ENCODE results near the gene PCDHGC5.

PCDHGC5 gene

DNA sequence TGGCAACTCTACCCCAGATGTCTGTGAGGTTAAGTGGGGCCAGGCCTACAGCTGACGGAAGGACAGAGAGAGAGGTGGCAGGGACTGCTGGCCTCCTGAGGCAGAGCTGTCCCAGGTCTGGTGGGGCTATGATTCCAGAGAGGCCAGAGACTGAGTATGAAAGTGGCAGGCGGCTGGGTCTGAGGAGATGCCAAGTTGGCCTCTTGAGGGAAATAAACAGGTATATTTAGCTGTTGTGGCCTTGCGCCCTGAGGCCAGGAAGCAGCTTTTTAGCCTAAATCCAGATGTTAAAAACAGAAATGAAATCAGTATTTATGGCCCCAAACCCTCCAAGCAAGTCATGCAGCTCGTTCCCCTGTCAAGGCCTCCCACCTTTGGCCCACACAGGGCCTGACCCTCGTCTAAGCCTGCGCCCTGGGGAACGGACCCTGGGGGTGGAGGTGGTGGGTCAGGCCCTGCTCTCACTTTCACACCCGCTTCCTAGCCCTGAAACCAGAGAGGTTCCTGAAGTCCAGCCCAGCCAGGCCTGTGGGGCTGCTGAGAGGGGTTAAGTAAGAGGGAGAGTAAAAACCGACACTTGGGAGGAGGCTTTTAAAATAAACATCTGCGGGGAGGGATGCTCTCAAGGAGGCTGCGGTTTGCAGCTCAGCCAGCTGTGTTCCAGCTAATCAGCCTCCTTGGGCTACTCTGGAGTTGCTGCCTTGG is 18.7 kb downstream of the PCDHGC5 start:
- no peak overlapping the region for H3K4me3 ChIP-seq (ENCODE audit: low read depth, low read length)
- no peak for DNase-seq (ENCODE audit: low read depth)
- TF ChIP-seq, protein P1, sequence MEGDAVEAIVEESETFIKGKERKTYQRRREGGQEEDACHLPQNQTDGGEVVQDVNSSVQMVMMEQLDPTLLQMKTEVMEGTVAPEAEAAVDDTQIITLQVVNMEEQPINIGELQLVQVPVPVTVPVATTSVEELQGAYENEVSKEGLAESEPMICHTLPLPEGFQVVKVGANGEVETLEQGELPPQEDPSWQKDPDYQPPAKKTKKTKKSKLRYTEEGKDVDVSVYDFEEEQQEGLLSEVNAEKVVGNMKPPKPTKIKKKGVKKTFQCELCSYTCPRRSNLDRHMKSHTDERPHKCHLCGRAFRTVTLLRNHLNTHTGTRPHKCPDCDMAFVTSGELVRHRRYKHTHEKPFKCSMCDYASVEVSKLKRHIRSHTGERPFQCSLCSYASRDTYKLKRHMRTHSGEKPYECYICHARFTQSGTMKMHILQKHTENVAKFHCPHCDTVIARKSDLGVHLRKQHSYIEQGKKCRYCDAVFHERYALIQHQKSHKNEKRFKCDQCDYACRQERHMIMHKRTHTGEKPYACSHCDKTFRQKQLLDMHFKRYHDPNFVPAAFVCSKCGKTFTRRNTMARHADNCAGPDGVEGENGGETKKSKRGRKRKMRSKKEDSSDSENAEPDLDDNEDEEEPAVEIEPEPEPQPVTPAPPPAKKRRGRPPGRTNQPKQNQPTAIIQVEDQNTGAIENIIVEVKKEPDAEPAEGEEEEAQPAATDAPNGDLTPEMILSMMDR (IDR thresholded peaks at IDR 0.05; ENCODE audit: control insufficient read depth, extremely low read depth, insufficient read depth): no peak

- TF ChIP-seq, protein P1 (IDR thresholded peaks at IDR 0.05; ENCODE audit: control insufficient read depth, extremely low read depth, insufficient read depth): no peak
- DNase-seq (ENCODE audit: low read depth): no peak
- H3K4me3 ChIP-seq (ENCODE audit: low read depth, low read length): no peak overlapping the region
These were observed 19.5 kb downstream of the PCDHGC5 start for GRCh38 chr5:141508440-141508797.

GRCh38 chr5:141508798-141509611 is 20.1 kb downstream of the PCDHGC5 start:
- H3K4me3 ChIP-seq (ENCODE audit: low read depth, low read length): no peak overlapping the region
- no peak for DNase-seq (ENCODE audit: low read depth)
- TF ChIP-seq, protein P1 (IDR thresholded peaks at IDR 0.05; ENCODE audit: control insufficient read depth, extremely low read depth, insufficient read depth): no peak

- H3K4me3 ChIP-seq (ENCODE audit: low read depth, low read length): no peak overlapping the region
- TF ChIP-seq, protein P1 (IDR thresholded peaks at IDR 0.05; ENCODE audit: control insufficient read depth, extremely low read depth, insufficient read depth): no peak
- DNase-seq (ENCODE audit: low read depth): no peak
These were observed 21.3 kb downstream of the PCDHGC5 start for GRCh38 chr5:141510160-141510559.

- H3K4me3 ChIP-seq (ENCODE audit: low read depth, low read length): no peak overlapping the region
- TF ChIP-seq, protein P1 (IDR thresholded peaks at IDR 0.05; ENCODE audit: control insufficient read depth, extremely low read depth, insufficient read depth): no peak
- DNase-seq (ENCODE audit: low read depth): no peak
These were observed 22.1 kb downstream of the PCDHGC5 start for GRCh38 chr5:141510850-141511601.

DNA sequence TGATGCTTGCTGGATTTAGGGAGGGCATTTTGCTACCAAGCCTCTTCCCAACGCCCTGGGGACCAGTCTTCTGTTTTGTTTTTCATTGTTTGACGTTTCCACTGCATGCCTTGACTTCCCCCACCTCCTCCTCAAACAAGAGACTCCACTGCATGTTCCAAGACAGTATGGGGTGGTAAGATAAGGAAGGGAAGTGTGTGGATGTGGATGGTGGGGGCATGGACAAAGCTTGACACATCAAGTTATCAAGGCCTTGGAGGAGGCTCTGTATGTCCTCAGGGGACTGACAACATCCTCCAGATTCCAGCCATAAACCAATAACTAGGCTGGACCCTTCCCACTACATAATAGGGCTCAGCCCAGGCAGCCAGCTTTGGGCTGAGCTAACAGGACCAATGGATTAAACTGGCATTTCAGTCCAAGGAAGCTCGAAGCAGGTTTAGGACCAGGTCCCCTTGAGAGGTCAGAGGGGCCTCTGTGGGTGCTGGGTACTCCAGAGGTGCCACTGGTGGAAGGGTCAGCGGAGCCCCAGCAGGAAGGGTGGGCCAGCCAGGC is 23.0 kb downstream of the PCDHGC5 start:
- no peak overlapping the region for H3K4me3 ChIP-seq (ENCODE audit: low read depth, low read length)
- TF ChIP-seq, protein P1 (IDR thresholded peaks at IDR 0.05; ENCODE audit: control insufficient read depth, extremely low read depth, insufficient read depth): no peak
- no peak for DNase-seq (ENCODE audit: low read depth)
